Measurements from ENCODE around the gene GLB1L2.

Gene GLB1L2

GRCh38 chr11:134365011-134365925, 33.5 kb downstream of the GLB1L2 start:
- no peaks in the 10 kb centered on the region for H3K9me3 ChIP-seq
- peaks cover 63% of the 10 kb centered on the region for H3K4me1 ChIP-seq
- no peaks in the 10 kb centered on the region for H3K27me3 ChIP-seq
- H3K9ac ChIP-seq = no peak overlapping the region
- H3K4me3 ChIP-seq = no peak overlapping the region
- H3K36me3 ChIP-seq = no peaks in the 10 kb centered on the region
- no peak for TF ChIP-seq Cebpa-rat (IDR thresholded peaks at IDR 0.05)
- no peak overlapping the region for H3K27ac ChIP-seq
- peaks cover 48% of the 10 kb centered on the region; the same call in 1 of the 2 replicates for H4K20me1 ChIP-seq
- H3K4me2 ChIP-seq = peak overlapping the region; percentile 56

GRCh38 chr11:134366254-134366653, 34.5 kb downstream of the GLB1L2 start:
- H4K20me1 ChIP-seq = peaks cover 47% of the 10 kb centered on the region; the same call in 1 of the 2 replicates
- no peak overlapping the region for H3K27ac ChIP-seq

GRCh38 chr11:134367781-134368180, 36.0 kb downstream of the GLB1L2 start:
- 0 out of 2 replicates have a peak, but pooled peaks cover 5% of the 10 kb centered on the region for H3K27me3 ChIP-seq
- H3K4me1 ChIP-seq = peaks cover 51% of the 10 kb centered on the region
- no peaks in the 10 kb centered on the region for H3K9me3 ChIP-seq
- no peak overlapping the region for H3K27ac ChIP-seq
- H3K4me2 ChIP-seq = no peak overlapping the region
- no peak overlapping the region for H3K4me3 ChIP-seq
- no peak for TF ChIP-seq Cebpa-rat (IDR thresholded peaks at IDR 0.05)
- H3K36me3 ChIP-seq = no peaks in the 10 kb centered on the region
- H3K9ac ChIP-seq = no peak overlapping the region
- peaks cover 33% of the 10 kb centered on the region; the same call in 1 of the 2 replicates for H4K20me1 ChIP-seq

More at GRCh38 chr11:134366254-134366653, 34.5 kb downstream of the GLB1L2 start:
- H3K4me3 ChIP-seq = no peak overlapping the region
- H3K36me3 ChIP-seq = no peaks in the 10 kb centered on the region
- no peak overlapping the region for H3K4me2 ChIP-seq
- peaks cover 53% of the 10 kb centered on the region for H3K4me1 ChIP-seq
- TF ChIP-seq Cebpa-rat (IDR thresholded peaks at IDR 0.05) = no peak
- no peaks in the 10 kb centered on the region for H3K9me3 ChIP-seq
- H3K9ac ChIP-seq = no peak overlapping the region
- H3K27me3 ChIP-seq = no peaks in the 10 kb centered on the region

GRCh38 chr11:134369656-134370525, 38.1 kb downstream of the GLB1L2 start:
- H3K4me3 ChIP-seq = no peak overlapping the region
- 0 out of 2 replicates have a peak, but pooled peaks cover 5% of the 10 kb centered on the region for H3K27me3 ChIP-seq
- no peak overlapping the region for H3K9ac ChIP-seq
- H3K4me2 ChIP-seq = no peak overlapping the region
- no peaks in the 10 kb centered on the region for H3K36me3 ChIP-seq
- H3K4me1 ChIP-seq = peaks cover 35% of the 10 kb centered on the region
- peaks cover 12% of the 10 kb centered on the region; the same call in 1 of the 2 replicates for H4K20me1 ChIP-seq
- no peak overlapping the region for H3K27ac ChIP-seq
- H3K9me3 ChIP-seq = no peaks in the 10 kb centered on the region
- no peak for TF ChIP-seq Cebpa-rat (IDR thresholded peaks at IDR 0.05)

- no peak overlapping the region for H3K4me3 ChIP-seq
- peaks cover 26% of the 10 kb centered on the region for H3K4me1 ChIP-seq
- H3K4me2 ChIP-seq = no peak overlapping the region
- H3K27ac ChIP-seq = no peak overlapping the region
- no peaks in the 10 kb centered on the region for H3K36me3 ChIP-seq
- H3K27me3 ChIP-seq = 0 out of 2 replicates have a peak, but pooled peaks cover 5% of the 10 kb centered on the region
- H3K9ac ChIP-seq = no peak overlapping the region
- no peak for TF ChIP-seq Cebpa-rat (IDR thresholded peaks at IDR 0.05)
- H3K9me3 ChIP-seq = no peaks in the 10 kb centered on the region
- H4K20me1 ChIP-seq = peaks cover 7% of the 10 kb centered on the region; the same call in 1 of the 2 replicates
Observed at GRCh38 chr11:134370526-134371435, 39.0 kb downstream of the GLB1L2 start.

GRCh38 chr11:134371436-134372185, 39.8 kb downstream of the GLB1L2 start:
- Histone ChIP-seq H3K4me2 (peak overlapping the region; percentile 57), H3K9ac (no peak overlapping the region), H3K4me3 (no peak overlapping the region), H3K4me1 (peaks cover 26% of the 10 kb centered on the region), H3K27me3 (0 out of 2 replicates have a peak, but pooled peaks cover 5% of the 10 kb centered on the region), H3K36me3 (no peaks in the 10 kb centered on the region), H3K9me3 (no peaks in the 10 kb centered on the region), H4K20me1 (peaks cover 3% of the 10 kb centered on the region; the same call in 1 of the 2 replicates), H3K27ac (no peak overlapping the region)
- TF ChIP-seq Cebpa-rat (IDR thresholded peaks at IDR 0.05) = no peak

- peak overlapping the region; percentile 57 for H3K4me2 ChIP-seq
- TF ChIP-seq Cebpa-rat (IDR thresholded peaks at IDR 0.05) = no peak
- H3K9ac ChIP-seq = no peak overlapping the region
- H3K36me3 ChIP-seq = no peaks in the 10 kb centered on the region
- no peaks in the 10 kb centered on the region for H3K9me3 ChIP-seq
- no peak overlapping the region for H3K4me3 ChIP-seq
- 0 out of 2 replicates have a peak, but pooled peaks cover 5% of the 10 kb centered on the region for H3K27me3 ChIP-seq
- H3K27ac ChIP-seq = no peak overlapping the region
- H4K20me1 ChIP-seq = peaks cover 10% of the 10 kb centered on the region; the same call in 1 of the 2 replicates
- H3K4me1 ChIP-seq = peaks cover 20% of the 10 kb centered on the region
Observed at GRCh38 chr11:134372536-134372935, 40.7 kb downstream of the GLB1L2 start.

GRCh38 chr11:134372961-134373360, 41.2 kb downstream of the GLB1L2 start:
- no peak overlapping the region for H3K27ac ChIP-seq
- H3K4me1 ChIP-seq = peaks cover 16% of the 10 kb centered on the region
- peak overlapping the region; percentile 57 for H3K4me2 ChIP-seq
- no peak overlapping the region for H3K4me3 ChIP-seq
- TF ChIP-seq Cebpa-rat (IDR thresholded peaks at IDR 0.05) = no peak
- H3K36me3 ChIP-seq = no peaks in the 10 kb centered on the region
- H3K9me3 ChIP-seq = no peaks in the 10 kb centered on the region
- peaks cover 15% of the 10 kb centered on the region; the same call in 1 of the 2 replicates for H4K20me1 ChIP-seq
- H3K9ac ChIP-seq = no peak overlapping the region
- H3K27me3 ChIP-seq = 0 out of 2 replicates have a peak, but pooled peaks cover 5% of the 10 kb centered on the region
